Measurements from ENCODE around the gene MED26.

DNA sequence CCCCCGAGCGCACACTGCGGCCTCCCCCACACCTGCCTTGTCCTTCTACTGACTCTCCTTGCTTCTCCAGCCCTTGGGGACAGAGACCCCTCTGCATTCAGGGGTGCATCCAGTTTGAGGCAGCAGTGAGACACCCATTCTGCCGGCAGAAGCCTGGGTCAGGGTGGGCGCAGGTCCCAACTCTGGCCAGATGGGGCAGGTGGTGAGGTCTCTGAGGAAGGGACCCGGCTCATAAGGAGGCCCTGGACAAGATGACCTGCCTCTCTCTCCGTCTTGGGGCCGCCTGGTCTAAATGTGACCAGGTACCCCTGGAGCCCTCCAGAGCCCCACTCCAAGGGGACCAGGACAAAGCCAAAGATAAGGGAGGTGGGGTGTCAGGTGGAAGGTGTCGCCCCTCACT, 91.9 kb downstream of the MED26 start:
- TF ChIP-seq, protein P1, sequence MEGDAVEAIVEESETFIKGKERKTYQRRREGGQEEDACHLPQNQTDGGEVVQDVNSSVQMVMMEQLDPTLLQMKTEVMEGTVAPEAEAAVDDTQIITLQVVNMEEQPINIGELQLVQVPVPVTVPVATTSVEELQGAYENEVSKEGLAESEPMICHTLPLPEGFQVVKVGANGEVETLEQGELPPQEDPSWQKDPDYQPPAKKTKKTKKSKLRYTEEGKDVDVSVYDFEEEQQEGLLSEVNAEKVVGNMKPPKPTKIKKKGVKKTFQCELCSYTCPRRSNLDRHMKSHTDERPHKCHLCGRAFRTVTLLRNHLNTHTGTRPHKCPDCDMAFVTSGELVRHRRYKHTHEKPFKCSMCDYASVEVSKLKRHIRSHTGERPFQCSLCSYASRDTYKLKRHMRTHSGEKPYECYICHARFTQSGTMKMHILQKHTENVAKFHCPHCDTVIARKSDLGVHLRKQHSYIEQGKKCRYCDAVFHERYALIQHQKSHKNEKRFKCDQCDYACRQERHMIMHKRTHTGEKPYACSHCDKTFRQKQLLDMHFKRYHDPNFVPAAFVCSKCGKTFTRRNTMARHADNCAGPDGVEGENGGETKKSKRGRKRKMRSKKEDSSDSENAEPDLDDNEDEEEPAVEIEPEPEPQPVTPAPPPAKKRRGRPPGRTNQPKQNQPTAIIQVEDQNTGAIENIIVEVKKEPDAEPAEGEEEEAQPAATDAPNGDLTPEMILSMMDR (IDR thresholded peaks at IDR 0.05; ENCODE audit: poor library complexity) = no peak
- TF ChIP-seq EZH2 (IDR thresholded peaks at IDR 0.05; ENCODE audit: borderline replicate concordance) = no peak

All from hepatocyte (in vitro differentiated cells).